Osteoblast (primary cell): ENCODE data around the gene ASIC3. TPM values are rescaled to one million over a fixed set of nuclear protein-coding genes. Genes with fewer than 3 reads are reported as not detected.

Experiments
- DNase-seq: peaks from one replicate; pipeline ENCODE4 v3.0.0; 2011; ENCODE audit warnings: low spot score, mixed read lengths; ENCODE audit not compliant: insufficient read length; ENCODE audit errors: missing footprints
- H2AFZ ChIP-seq: 2 replicates; pipeline ENCODE4 v1.6.0; 2011; ENCODE audit warnings: mild to moderate bottlenecking, low read length
- H3K27ac ChIP-seq: 2 replicates; pipeline ENCODE4 v1.5.1; 2011; ENCODE audit warnings: mild to moderate bottlenecking, low read depth, low read length, moderate library complexity
- H3K27me3 ChIP-seq: 2 replicates; pipeline ENCODE4 v1.6.0; 2012; ENCODE audit warnings: mild to moderate bottlenecking, control low read depth, inconsistent platforms, low read length, moderate library complexity; ENCODE audit not compliant: insufficient read depth
- H3K36me3 ChIP-seq: 2 replicates; pipeline ENCODE4 v1.5.1; 2011; ENCODE audit warnings: mild to moderate bottlenecking, low read length, control low read depth, moderate library complexity; ENCODE audit not compliant: insufficient read depth
- H3K4me1 ChIP-seq: 2 replicates; pipeline ENCODE4 v1.5.1; 2011; ENCODE audit warnings: mild to moderate bottlenecking, low read length, control low read depth, moderate library complexity; ENCODE audit not compliant: insufficient read depth
- H3K4me2 ChIP-seq: 2 replicates; pipeline ENCODE4 v1.6.0; 2011; ENCODE audit warnings: mild to moderate bottlenecking, low read length; ENCODE audit not compliant: insufficient read depth
- H3K4me3 ChIP-seq: fragments of 200-600 bp; sonication (generic); 3 replicates; pipeline ENCODE4 v1.5.1; 2012; ENCODE audit warnings: mild to moderate bottlenecking, low read length, inconsistent platforms; ENCODE audit not compliant: insufficient read depth
- H3K79me2 ChIP-seq: 2 replicates; pipeline ENCODE4 v1.6.0; 2012; ENCODE audit warnings: mild to moderate bottlenecking, low read length, control low read depth, inconsistent platforms; ENCODE audit not compliant: insufficient read depth
- H3K9me3 ChIP-seq: 2 replicates; pipeline ENCODE4 v1.5.1; 2011; ENCODE audit warnings: low read depth, low read length, control low read depth
- H4K20me1 ChIP-seq: 2 replicates; pipeline ENCODE4 v1.6.0; 2012; ENCODE audit warnings: mild to moderate bottlenecking, low read length, control low read depth; ENCODE audit not compliant: insufficient read depth
- total RNA-seq: library from RNA; depleted of rRNA; stranded (reverse); fragments of >200 nt; gene quantifications from 2 replicates; pipeline ENCODE4 v1.2.3, GENCODE V29; 2012
- TF ChIP-seq, protein P1 (sequence below): IDR thresholded peaks from 2 replicates; pipeline ENCODE4 v1.5.1; 2011; ENCODE audit warnings: mild to moderate bottlenecking, low read depth, low read length, moderate library complexity; ENCODE audit errors: extremely low read depth

Gene ASIC3
- total RNA-seq, 1 donor = under 0.01 TPM

DNA sequence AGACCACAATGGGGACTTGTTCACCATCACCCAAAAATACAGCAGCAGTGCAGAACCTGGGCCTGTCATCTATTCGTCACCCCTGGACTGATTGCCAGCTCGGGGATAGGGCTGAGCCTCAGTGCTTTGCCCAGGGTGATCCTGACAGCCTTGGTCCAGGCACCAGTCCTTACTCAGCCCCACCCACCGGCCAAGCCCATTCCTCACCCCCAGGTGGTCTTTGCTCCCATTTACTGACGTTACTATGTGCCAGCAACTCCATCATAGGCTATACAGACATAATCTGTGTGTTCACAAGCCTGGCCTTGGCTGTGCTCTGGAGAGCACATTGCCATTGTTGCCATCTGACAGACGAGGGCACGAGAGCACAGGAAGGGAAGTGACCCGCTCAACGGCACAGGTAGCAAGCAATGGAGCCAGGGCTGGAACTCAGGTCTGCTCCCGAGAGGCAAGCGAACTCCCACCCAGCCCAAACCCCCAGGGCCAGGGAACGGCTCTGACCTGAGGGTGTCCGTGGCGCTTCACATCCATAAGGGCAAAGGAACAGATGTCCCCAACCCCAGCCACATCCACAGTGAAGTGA, 30.9 kb upstream of the ASIC3 start:
- Histone ChIP-seq H3K9me3 (no peaks in the 10 kb centered on the region), H4K20me1 (no peaks in the 10 kb centered on the region), H3K4me2 (no peak overlapping the region), H3K36me3 (no peaks in the 10 kb centered on the region), H3K79me2 (no peaks in the 10 kb centered on the region), H3K4me3 (no peak overlapping the region), H3K4me1 (peaks cover 9% of the 10 kb centered on the region), H2AFZ (no peak overlapping the region), H3K27me3 (peaks cover 45% of the 10 kb centered on the region), H3K27ac (no peak overlapping the region)
- TF ChIP-seq, protein P1, sequence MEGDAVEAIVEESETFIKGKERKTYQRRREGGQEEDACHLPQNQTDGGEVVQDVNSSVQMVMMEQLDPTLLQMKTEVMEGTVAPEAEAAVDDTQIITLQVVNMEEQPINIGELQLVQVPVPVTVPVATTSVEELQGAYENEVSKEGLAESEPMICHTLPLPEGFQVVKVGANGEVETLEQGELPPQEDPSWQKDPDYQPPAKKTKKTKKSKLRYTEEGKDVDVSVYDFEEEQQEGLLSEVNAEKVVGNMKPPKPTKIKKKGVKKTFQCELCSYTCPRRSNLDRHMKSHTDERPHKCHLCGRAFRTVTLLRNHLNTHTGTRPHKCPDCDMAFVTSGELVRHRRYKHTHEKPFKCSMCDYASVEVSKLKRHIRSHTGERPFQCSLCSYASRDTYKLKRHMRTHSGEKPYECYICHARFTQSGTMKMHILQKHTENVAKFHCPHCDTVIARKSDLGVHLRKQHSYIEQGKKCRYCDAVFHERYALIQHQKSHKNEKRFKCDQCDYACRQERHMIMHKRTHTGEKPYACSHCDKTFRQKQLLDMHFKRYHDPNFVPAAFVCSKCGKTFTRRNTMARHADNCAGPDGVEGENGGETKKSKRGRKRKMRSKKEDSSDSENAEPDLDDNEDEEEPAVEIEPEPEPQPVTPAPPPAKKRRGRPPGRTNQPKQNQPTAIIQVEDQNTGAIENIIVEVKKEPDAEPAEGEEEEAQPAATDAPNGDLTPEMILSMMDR = no peak
- peak; percentile 69 for DNase-seq

DNA sequence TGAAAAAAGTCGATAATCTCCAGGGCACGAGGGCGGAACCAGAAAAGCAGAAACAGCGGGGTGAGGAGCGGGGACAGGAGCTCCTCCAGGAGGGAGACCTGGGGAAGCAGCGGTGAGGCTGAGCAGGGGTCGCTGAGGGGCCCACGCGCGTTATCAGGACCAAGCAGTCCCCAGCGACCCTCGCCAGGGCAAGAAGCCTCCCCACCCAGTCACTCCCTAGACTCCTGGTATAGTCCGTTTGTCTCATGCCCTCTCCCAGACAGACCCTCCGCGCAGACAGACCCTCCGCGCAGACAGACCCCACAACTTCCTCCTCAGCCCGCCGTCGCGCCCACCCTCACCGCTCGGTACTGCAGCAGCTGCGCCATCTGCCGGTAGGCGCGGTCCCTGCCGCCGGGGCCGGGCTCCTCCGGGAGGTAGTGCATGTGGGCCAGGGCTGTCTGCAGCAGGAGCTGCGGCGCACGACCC, 30.3 kb upstream of the ASIC3 start:
- Histone ChIP-seq H3K4me3 (peak overlapping the region; percentile 28), H3K27me3 (peaks cover 48% of the 10 kb centered on the region), H3K9me3 (no peaks in the 10 kb centered on the region), H2AFZ (no peak overlapping the region), H3K4me2 (peak overlapping the region; percentile 29), H3K27ac (no peak overlapping the region), H3K36me3 (no peaks in the 10 kb centered on the region), H3K79me2 (no peaks in the 10 kb centered on the region), H4K20me1 (no peaks in the 10 kb centered on the region), H3K4me1 (peaks cover 9% of the 10 kb centered on the region)
- peak; percentile 98 for DNase-seq
- TF ChIP-seq, protein P1 = peak; percentile 79

DNA sequence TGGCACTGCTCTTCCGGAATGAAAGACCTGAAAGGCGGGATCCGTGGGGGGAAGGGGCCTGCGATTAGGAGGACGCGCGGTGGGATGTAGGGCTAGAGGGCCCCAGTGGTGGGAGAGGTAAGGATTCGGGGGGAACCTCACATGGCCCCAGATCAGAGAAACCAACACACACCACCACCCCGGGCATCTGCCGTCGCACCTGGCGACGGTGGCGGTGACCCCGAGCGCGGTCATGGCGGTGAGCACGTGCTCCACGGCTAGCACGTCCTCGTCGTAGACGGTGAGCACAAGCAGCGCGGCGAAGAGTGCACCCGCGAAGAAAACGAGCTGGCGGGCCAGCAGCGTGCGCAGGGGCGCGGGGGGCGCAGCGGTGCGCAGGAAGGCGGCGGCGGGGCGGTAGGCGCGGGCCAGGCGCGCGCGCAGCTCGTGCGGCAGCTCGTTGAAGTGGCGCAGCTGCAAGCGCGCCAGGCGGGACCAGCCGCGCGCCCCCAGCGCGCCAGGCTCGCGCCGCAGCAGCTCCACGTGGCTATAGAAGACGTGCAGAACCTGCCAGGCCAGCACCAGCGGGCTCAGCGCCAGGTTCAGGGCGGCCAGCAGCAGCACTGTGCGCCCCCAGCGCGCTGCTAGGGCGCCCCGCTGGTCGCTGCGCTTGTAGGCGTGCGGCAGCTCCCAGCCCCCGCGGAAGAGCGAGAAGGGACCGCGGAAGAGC, 29.8 kb upstream of the ASIC3 start:
- H3K79me2 ChIP-seq = no peaks in the 10 kb centered on the region
- peak overlapping the region; percentile 28 for H3K4me3 ChIP-seq
- TF ChIP-seq, protein P1 = no peak
- H3K4me1 ChIP-seq = peaks cover 6% of the 10 kb centered on the region
- no peak overlapping the region for H2AFZ ChIP-seq
- no peak overlapping the region for H3K27ac ChIP-seq
- peak; percentile 58 for DNase-seq
- H3K36me3 ChIP-seq = no peaks in the 10 kb centered on the region
- no peaks in the 10 kb centered on the region for H4K20me1 ChIP-seq
- peaks cover 53% of the 10 kb centered on the region for H3K27me3 ChIP-seq
- peak overlapping the region; percentile 29 for H3K4me2 ChIP-seq
- no peaks in the 10 kb centered on the region for H3K9me3 ChIP-seq

DNA sequence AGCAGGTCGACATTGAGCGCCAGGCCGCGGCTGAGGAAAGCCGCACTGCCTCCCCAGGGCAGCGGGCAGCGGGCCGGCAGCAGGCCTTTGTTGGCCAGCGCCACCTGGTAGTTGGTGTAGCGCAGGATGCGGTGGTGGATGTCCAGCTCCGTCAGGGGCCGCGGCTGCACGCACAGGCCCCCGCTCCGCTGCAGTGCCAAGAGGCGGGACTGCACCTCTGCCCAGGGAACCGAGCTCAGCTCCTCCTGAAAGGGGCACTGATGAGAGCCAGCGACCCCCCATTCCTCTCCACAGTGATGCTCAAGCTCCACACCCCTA, 29.2 kb upstream of the ASIC3 start:
- H3K79me2 ChIP-seq = no peaks in the 10 kb centered on the region
- H2AFZ ChIP-seq = no peak overlapping the region
- H4K20me1 ChIP-seq = no peaks in the 10 kb centered on the region
- peaks cover 1% of the 10 kb centered on the region for H3K4me1 ChIP-seq
- H3K4me2 ChIP-seq = no peak overlapping the region
- H3K36me3 ChIP-seq = no peaks in the 10 kb centered on the region
- no peak overlapping the region for H3K27ac ChIP-seq
- TF ChIP-seq, protein P1 = no peak
- H3K27me3 ChIP-seq = peaks cover 49% of the 10 kb centered on the region
- peak overlapping the region; percentile 28 for H3K4me3 ChIP-seq
- no peaks in the 10 kb centered on the region for H3K9me3 ChIP-seq
- DNase-seq = peak; percentile 84
